UCSD-AML1 (cell line): Measurements from ENCODE around the gene CDH13.

ENCODE experiments used
- DNase-seq: peaks from one replicate; lab custom pipeline; 2025; ENCODE audit not compliant: unreplicated experiment; lab: John Stamatoyannopoulos, UW

The CDH13 gene

DNA sequence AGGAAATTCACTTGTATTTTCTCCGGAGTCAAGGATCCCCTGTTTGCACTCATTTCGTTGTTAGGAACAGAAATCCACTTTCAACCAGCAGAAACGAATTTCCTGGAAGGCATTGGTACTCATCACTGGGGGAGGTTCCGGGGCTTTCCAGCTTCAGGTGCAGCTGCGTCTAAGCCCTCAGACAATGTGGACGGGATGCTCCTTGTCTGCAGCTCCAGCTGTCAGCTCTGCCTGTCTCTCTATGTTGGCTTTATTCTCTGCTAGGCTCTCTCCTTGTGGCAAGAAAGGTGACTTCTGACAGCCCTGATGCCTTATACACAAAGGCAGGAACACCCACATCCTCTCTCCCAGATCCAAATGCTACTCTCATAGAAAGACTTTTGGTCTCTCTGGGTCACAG is 997.1 kb downstream of the CDH13 start:
- DNase-seq: no peak

DNA sequence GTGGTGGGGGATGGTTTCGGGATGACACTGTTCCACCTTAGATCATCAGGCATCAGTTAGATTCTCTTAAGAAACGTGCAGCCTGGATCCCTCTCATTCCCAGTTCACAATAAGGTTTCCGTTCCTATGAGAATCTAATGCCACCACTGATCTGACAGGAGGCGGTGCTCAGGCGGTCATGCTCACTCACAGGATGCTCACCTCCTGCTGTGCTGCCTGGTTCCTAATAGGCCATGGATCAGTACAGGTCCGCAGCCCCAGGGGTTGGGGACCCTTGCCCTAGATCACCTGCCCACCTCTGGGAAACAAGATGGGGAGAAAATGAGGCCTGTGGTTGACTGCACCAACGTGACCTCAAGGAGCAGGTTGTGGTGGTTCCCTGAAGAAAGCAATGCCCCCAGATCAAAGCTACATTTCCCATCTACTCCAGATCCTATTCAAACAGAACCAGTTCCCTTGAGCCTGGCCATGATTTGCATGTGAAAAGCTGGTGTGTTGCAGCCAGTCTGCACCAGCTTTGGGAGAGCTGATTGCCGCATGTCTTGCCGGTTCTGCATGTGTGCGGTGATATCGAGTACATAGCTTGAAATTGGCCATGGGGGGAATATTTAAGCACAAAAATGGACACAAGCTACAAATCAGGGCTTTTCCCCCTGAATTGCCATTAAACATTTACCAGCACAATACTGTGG is 997.8 kb downstream of the CDH13 start:
- DNase-seq: no peak

- DNase-seq: no peak
Observed at GRCh38 chr16:83626204-83626603, 999.4 kb downstream of the CDH13 start.

- DNase-seq: no peak
Observed at GRCh38 chr16:83626676-83627075, 999.9 kb downstream of the CDH13 start.

GRCh38 chr16:83627996-83628395 is 1001.2 kb downstream of the CDH13 start:
- no peak for DNase-seq

DNA sequence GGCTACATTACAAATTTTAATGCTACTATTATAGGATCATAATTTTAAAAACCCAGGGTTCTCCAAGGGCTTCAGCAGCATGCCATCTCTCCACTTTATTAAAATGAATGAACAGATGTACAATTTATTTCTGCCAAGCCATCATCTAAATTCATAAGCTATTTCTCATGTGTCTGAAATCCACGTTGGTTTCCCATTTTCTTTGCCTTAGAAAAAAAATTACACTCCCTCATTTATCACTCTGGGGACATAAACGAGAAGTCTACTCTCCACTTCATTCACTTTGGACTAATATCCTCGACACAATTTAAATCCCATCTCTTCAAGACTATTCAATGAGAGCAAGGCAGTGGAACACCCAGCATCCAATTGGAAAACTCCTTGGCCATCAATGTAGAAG is 1002.7 kb downstream of the CDH13 start:
- DNase-seq: no peak

- no peak for DNase-seq
Observed at GRCh38 chr16:83629836-83630235, 1003.1 kb downstream of the CDH13 start.

DNA sequence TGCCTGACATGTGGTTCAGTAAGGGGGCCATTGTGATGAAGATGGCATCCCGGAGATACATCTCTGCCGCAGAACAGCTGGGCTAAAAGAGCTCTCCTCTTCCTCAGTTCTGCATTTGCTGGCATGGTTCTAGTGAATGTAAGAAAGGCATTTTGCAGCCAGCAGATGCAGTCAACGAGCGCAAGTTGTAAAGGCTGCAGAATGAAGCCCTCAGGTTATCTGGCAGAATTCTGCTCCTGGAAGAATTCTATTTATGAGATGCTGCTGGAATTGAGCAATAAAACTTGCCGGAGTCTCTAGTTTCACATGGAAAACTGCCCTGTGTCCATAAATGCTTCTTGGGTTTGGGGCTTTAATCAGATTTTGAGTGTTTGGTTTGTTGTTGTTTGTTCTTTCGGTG is 1004.2 kb downstream of the CDH13 start:
- DNase-seq: no peak

GRCh38 chr16:83633286-83633685 is 1006.5 kb downstream of the CDH13 start:
- no peak for DNase-seq

GRCh38 chr16:83648347-83648746 is 1021.6 kb downstream of the CDH13 start:
- DNase-seq: no peak

- DNase-seq: no peak
Observed at GRCh38 chr16:83651871-83652270, 1025.1 kb downstream of the CDH13 start.

DNA sequence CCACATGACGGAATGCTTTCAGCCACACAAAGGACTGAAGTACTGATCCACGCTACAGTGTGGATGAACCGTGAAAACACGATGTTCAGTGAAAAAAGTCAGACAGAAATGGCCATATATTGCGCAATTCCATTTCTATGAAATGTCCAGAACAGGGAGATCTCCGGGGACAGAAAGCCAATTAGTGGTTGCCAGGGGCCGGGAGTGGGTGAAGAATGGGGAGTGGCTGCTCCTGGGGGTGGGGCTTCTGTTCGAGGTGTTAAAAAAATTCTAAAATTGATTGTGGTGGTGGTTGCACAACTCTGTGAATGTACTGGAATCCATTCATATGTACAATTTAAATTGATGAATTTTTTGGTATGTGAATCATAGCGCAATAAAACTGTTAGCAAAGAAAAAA is 1026.2 kb downstream of the CDH13 start:
- DNase-seq: no peak

DNA sequence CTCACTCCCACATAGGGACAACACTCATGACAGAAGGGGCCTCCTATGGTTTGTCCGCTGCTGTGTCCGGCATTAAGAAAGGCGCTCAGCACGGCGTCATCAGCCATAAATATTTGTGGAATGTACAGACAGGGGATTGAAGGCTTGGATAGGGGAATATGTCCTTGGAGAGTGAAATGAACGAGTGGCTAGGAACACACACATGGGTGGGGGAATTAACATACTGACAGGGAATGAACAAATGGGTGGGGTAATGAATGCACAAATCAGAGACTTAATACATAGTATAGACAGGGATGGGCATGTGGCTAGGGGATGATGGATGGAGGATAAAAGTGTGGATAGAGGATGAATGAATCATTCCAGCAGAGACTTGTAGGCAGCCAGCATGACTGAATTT is 1027.0 kb downstream of the CDH13 start:
- no peak for DNase-seq

DNA sequence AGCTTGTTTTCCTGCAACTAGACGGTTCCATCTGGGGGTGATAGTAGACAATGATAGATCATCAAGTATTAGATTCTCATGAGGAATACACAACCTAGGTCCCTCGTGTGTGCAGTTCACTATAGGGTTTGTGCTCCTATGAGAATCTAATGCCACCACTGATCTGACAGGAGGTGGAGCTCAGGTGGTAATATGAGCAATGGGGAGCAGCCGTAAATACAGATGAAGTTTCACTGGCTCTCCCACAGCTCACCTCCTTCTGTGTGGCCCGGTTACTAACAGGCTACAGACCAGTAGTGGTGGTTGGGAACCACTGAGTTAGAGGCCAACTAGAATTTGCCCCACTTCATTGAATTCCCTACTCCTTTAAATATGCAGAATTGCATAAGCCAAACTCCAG is 1033.5 kb downstream of the CDH13 start:
- no peak for DNase-seq

DNA sequence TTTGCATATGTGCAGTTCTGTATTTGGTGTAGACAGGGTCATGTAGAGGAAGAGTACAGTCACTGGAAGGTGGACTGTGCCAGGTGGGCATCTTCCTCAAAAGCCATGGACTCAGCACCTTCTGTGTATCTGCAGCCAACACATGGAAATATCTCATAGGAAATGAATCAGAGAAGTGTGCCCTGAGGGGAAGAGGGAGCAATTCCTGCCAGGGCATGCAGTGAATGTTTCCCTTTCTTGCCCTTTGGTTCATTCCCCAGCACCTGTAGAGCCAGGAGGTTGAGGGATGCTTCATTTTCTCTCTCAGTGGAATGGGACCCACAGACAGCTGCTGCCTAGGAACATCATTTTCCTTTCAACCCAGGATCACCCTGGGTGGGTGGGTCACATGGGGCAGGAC is 1034.9 kb downstream of the CDH13 start:
- no peak for DNase-seq

DNA sequence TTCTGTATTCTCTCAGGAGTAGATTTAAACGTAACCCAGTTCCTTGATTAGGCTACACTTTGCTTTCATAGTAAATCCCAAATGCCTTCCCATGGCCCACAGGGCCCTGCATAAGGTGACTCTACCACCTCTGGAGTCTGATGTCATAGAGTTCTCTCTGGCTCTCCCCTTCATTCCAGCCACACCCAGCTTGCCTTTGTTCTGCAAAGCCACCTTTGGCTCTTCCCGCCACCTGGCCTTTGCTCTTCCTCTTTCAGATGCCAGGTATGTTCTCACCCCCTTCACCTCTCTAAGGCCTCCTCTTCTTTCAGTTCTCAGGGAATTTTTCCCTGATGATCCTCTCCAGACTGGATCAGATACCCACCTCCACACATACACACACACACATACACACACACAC is 1039.7 kb downstream of the CDH13 start:
- no peak for DNase-seq

- DNase-seq: no peak
Observed at GRCh38 chr16:83669456-83669855, 1042.7 kb downstream of the CDH13 start.

DNA sequence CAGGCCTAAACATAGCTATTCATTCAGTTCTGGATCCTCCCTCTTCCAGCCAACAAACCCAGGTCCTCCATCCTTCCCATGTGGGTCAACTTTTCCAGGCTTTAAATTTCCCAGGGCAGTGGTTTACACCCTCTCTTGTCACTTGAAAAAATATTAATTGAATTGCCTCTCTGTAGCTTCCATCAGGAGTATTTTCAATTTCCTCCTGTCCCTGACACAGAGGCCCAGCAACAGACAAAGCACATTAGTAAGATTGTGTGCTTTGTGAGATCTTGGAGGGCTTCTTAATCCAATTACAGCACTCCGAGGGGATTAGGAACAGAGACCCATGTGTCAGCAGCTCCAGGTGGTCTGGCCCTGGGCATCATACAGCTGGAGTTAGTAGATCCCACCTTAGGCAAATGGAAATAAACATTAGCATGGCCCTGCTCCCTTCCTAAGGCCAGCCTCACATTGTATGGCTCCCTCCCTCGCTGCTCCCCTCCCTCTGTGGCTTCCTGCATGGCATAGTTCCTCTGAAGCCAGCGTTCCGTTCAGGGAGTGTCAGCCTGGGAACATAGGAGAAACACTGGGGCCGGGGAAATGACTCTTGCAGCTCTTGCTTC is 1048.3 kb downstream of the CDH13 start:
- no peak for DNase-seq

DNA sequence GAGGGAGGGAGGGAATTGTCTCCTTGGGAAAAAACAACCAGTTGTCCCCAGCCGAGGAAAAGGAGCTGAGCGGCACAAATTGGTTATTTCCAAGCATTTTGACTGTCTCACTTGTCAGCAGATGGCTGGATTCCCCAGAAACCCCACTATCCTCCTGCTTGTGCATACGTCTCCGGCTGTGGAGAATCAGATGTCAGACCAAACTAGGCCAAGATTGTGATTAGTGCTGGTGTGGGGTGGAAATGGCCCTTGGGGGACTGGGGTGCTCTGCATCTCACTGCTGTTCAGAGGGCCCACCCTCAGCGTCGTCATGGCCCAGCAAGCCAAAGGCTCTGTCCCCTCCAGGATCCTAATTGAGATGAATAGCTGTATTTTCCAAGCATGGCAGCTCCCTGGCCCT is 1049.3 kb downstream of the CDH13 start:
- DNase-seq: no peak

DNA sequence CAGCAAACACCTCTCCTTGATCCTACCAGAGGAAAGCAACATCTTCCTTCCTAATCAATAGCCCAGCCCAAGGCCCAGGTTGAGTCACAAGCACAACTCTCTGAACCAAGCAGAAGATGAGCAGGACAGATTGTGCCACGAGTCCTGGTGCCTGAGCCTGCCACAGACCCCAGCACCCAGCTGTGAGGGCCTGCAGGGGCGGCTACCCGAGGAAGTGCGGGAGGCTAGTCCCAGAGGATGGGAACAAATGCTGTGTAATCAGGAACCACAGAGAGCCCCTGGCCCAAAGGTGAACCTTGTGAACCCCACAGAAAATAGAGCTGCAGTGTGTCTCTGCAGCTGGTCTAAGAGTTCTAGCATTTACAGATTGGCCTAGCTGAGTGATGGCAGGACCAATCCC is 1054.2 kb downstream of the CDH13 start:
- no peak for DNase-seq

GRCh38 chr16:83681381-83681956 is 1054.7 kb downstream of the CDH13 start:
- no peak for DNase-seq

DNA sequence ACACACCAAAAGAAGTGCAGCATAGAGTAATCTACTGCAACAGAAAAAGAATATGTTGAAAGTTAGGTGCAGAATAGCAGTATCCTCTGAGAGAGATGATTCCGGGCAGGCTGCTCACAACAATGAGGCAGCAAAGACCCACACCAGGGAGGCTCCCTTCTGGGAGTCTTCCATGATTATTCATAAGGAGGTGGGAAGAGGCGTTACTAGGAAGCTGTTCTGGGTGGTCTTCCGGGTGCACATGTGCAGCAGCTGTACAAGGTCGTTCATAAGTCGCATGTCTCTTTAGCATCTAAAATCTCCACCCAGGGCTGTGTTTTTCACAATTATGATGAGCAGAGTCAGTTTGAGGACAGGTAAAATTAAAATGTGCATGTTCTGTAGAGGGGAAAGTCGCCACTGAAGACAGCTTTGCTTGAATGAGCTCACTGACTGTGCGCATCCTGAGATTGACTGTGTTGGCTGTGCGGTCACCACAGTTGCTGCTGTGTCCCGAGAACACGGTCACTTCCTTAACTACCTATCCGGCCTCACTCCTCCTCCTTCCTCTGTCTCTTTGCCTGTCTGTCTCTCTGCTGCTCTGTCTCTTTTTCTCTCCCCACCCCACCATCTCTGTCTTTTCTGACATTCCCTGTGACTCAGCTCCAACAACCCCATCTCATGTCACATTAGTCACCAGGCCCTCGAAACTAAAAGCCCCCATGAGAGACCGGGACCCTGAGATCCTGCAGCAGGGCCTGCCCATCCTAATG is 1055.5 kb downstream of the CDH13 start:
- no peak for DNase-seq
